Measurements from ENCODE around the gene STXBP5. TPM values are rescaled to one million over a fixed set of nuclear protein-coding genes. Genes with fewer than 3 reads are reported as not detected.

The STXBP5 gene
- polyA plus RNA-seq, 1 of the 3 experiments (the other 2 are of a cell fraction): 9.9 TPM

DNA sequence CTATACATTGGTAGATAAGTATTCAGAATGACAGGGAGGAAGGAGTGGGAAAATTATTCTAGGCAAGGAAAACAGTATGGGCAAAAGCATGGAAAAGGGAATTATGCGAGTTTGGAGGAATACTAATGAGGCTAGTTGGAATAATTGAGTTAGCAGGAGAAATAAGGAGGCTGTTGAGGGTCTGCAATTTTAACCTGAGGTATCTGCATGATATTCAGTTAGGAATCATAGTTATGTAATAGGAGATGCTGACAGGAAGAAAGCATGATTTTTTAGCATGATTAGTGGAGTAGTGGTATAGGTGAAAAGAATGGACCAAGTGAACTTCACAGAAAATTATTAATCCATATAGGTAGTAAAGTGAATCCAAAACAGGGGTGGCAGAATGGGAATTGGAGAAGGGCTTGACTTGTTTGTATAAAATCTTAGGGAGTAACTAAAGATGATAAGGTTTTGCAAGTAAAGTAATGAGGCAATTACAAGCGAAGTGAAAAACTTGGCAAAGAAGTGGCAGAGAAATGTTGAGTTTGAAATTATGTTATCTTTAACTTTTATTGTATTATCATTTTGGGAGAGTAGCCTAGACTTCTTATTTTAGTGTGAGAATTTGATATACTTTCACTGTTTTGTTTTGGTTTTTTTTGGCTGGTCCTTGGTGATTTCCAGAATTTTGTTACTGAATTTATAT, 5.7 kb downstream of the STXBP5 start (continued):
- TF ChIP-seq, protein P1, sequence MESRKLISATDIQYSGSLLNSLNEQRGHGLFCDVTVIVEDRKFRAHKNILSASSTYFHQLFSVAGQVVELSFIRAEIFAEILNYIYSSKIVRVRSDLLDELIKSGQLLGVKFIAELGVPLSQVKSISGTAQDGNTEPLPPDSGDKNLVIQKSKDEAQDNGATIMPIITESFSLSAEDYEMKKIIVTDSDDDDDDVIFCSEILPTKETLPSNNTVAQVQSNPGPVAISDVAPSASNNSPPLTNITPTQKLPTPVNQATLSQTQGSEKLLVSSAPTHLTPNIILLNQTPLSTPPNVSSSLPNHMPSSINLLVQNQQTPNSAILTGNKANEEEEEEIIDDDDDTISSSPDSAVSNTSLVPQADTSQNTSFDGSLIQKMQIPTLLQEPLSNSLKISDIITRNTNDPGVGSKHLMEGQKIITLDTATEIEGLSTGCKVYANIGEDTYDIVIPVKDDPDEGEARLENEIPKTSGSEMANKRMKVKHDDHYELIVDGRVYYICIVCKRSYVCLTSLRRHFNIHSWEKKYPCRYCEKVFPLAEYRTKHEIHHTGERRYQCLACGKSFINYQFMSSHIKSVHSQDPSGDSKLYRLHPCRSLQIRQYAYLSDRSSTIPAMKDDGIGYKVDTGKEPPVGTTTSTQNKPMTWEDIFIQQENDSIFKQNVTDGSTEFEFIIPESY (IDR thresholded peaks at IDR 0.05; ENCODE audit: borderline replicate concordance, low read depth): no peak
- no peak for TF ChIP-seq SMC3 (IDR thresholded peaks at IDR 0.05; ENCODE audit: low read depth, low read length)
- no peak for TF ChIP-seq NRF1 (IDR thresholded peaks at IDR 0.05; ENCODE audit: low read depth, low read length)
- no peak for TF ChIP-seq TEAD4 (IDR thresholded peaks at IDR 0.05; ENCODE audit: borderline replicate concordance, insufficient read depth)
- TF ChIP-seq GATA2 (CRISPR knock-in tag; IDR thresholded peaks at IDR 0.05): no peak
- no peak for TF ChIP-seq TCF12 (IDR thresholded peaks at IDR 0.05)
- TF ChIP-seq NFIC (IDR thresholded peaks at IDR 0.05; ENCODE audit: borderline replicate concordance): no peak

DNA sequence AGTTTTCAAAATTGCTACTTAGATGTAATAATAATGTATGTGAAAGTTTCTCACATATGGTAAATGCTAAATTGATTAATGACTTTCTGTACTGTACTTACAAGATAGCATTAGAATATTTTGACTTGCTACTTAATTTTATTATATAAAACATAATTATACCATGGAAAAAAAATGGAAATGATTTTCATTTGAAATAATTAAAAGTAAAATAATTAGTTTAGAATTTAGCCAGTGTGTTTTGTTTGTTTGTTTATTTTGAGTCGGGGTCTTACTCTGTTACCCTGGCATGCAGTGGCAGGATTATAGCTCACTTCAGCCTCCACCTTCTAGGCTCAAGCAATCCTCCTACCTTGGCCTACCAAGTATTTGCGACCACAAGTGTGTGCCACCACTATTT, 7.1 kb downstream of the STXBP5 start:
- H3K27ac ChIP-seq (ENCODE audit: low read depth in 2 of 2, low read length in 1 of 2): no peak overlapping the region
- CTCF ChIA-PET: no interaction called here
- WGBS (ENCODE audit: low lambda C conversion rate): 97% methylated on average over 2 of the region's 2 CpGs
- peaks cover 12 to 34% of the 10 kb centered on the region in 2 experiments for H3K36me3 ChIP-seq (replicated peaks in 1 of 2; ENCODE audit: control insufficient read depth in 1 of 2, insufficient read depth in 2 of 2, low read length in 1 of 2)
- no peak for DNase-seq
- H3K9me3 ChIP-seq: no peaks in the 10 kb centered on the region
- peaks cover 14% of the 10 kb centered on the region for H3F3A ChIP-seq (replicated peaks; ENCODE audit: insufficient read depth)
- POLR2A ChIA-PET: no interaction called here
- H3K27me3 ChIP-seq (ENCODE audit: insufficient read depth): no peaks in the 10 kb centered on the region
- H3K9ac ChIP-seq: no peak overlapping the region
- peaks cover 100% of the 10 kb centered on the region for H3K79me2 ChIP-seq (ENCODE audit: insufficient read depth)
- H4K20me1 ChIP-seq (ENCODE audit: insufficient read depth): peaks cover 26% of the 10 kb centered on the region; the same call in 1 of the 2 replicates
- TF ChIP-seq FOXJ3 (CRISPR knock-in tag; IDR thresholded peaks at IDR 0.05) (no peak), TEAD4 (IDR thresholded peaks at IDR 0.05; ENCODE audit: borderline replicate concordance, insufficient read depth) (no peak), GABPA (IDR thresholded peaks at IDR 0.05; ENCODE audit: low read depth) (no peak), RXRA (IDR thresholded peaks at IDR 0.05; ENCODE audit: borderline replicate concordance, low read depth) (no peak), CHD2 (IDR thresholded peaks at IDR 0.05; ENCODE audit: low read length, partially characterized antibody) (no peak), EZH2phosphoT487 (IDR thresholded peaks at IDR 0.05; ENCODE audit: borderline replicate concordance, low read depth) (no peak)
- TF ChIP-seq, protein P1 (IDR thresholded peaks at IDR 0.05; ENCODE audit: borderline replicate concordance, low read depth): no peak
- TF ChIP-seq, protein P2, sequence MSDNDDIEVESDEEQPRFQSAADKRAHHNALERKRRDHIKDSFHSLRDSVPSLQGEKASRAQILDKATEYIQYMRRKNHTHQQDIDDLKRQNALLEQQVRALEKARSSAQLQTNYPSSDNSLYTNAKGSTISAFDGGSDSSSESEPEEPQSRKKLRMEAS (IDR thresholded peaks at IDR 0.05; ENCODE audit: low read depth): no peak
- H3K4me3 ChIP-seq (ENCODE audit: low read depth in 2 of 2, low read length in 1 of 2): no peak overlapping the region
- no peak overlapping the region for H3K4me2 ChIP-seq
- no peak overlapping the region for H2AFZ ChIP-seq (ENCODE audit: low read depth)
- peaks cover 6 to 16% of the 10 kb centered on the region in 2 experiments; a peak in 2 of 4 replicates for H3K4me1 ChIP-seq (ENCODE audit: control insufficient read depth in 1 of 2, insufficient read depth in 2 of 2, low read depth in 1 of 2, low read length in 1 of 2)
- no peaks in the 10 kb centered on the region for H3K9me2 ChIP-seq

Measured in SK-N-SH (cell line).